ENCODE data around the gene DNAI1. TPM values are rescaled to one million over a fixed set of nuclear protein-coding genes. Genes with fewer than 3 reads are reported as not detected.

DNAI1 gene
- total and polyA plus RNA-seq, 12 donors = 0.09 to 0.28 (median 0.18) TPM; not detected in 9

DNA sequence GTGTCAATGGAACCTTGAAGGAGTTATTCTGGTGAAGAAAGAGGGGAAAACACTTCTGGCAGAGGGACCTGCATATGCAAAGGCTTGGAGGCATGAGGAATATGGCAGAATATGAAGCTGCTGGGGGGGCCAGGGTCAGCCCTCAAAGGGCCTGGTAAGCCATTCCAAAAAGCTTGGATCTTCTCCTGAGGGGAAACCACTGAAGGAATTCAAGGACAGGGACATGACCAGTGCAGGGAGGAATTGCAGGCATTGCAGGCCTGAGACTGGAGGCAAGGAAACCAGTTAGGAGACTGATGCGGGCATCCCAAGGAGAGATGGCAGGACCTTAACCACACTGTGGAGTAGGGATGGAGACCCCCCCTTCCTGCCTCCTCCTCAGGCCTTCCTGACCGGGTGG lies 42.8 kb downstream of the DNAI1 start:
- 48 to 62% methylated on average over 2 of the region's 2 CpGs for WGBS, 2 donors
- H3K36me3 ChIP-seq = no peaks in the 10 kb centered on the region
- no peak overlapping the region for H3K4me3 ChIP-seq
- intact Hi-C loops (cut with DNase I) = loop anchor here (1.0 to 10.0 kb wide), 12 partner anchors 46 to 167 kb away; no protein-coding TSS in a partner anchor
- no peak for TF ChIP-seq CTCF (IDR thresholded peaks at IDR 0.05)
- DNase-seq (no peak), ATAC-seq (no peak)
- H3K9me3 ChIP-seq = no peaks in the 10 kb centered on the region
- peaks cover 0 to 5% (median 0%) of the 10 kb centered on the region in 7 donors for H3K27me3 ChIP-seq
- H3K27ac ChIP-seq = peak overlapping the region in 1 of 10 donors; percentile 1
- H3K4me1 ChIP-seq = peaks cover 0 to 26% (median 14%) of the 10 kb centered on the region in 9 donors

DNA sequence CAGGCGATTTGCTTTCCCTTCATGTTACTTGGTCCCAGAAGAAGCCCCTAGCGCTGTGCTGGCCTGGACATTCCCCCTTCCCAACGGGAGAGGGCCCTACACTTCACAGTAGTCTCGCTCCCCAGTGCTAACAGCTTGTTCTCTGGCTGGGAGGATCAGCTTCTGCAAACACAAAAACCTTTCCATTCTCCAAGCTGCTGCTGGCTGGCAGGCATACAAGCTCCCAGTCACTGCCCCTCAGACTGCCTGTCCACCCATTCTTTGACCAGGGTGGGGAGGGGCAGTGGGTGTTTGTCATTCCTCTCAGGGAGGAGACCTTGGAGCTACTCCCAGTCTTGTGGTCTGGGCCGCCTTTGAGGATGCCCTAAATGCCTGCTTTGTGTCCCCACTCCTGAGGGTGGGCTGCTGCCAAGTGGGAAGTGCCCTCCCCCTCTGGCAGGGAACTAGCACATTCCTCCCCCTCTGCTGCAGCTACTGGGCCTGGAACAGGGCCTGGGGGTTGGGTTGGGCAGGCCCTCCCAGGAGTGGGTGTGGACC lies 43.4 kb downstream of the DNAI1 start:
- H3K27ac ChIP-seq = peak overlapping the region in 2 of 10 donors; percentile 1 to 28
- H3K4me1 ChIP-seq = peaks cover 0 to 26% (median 14%) of the 10 kb centered on the region in 9 donors
- H3K4me3 ChIP-seq = no peak overlapping the region
- TF ChIP-seq CTCF (IDR thresholded peaks at IDR 0.05) = peak in 6 of 9 donors; percentile 25 to 55 (median 43)
- intact Hi-C loops (cut with DNase I) = loop anchor here (1.0 to 10.0 kb wide), 12 partner anchors 45 to 167 kb away; no protein-coding TSS in a partner anchor
- peak; percentile 49 to 93 (median 84) for ATAC-seq
- H3K9me3 ChIP-seq = no peaks in the 10 kb centered on the region
- 11 to 22% methylated on average over 5 of the region's 5 CpGs for WGBS, 2 donors
- DNase-seq = peak; percentile 38 to 64
- no peaks in the 10 kb centered on the region for H3K36me3 ChIP-seq
- H3K27me3 ChIP-seq = peaks cover 0 to 5% (median 0%) of the 10 kb centered on the region in 7 donors

- TF ChIP-seq CTCF (IDR thresholded peaks at IDR 0.05) = no peak
Measured at GRCh38 chr9:34502471-34502870, 43.9 kb downstream of the DNAI1 start.

GRCh38 chr9:34502891-34503290 lies 44.3 kb downstream of the DNAI1 start:
- ATAC-seq (no peak), DNase-seq (no peak)
- no peak overlapping the region for H3K4me3 ChIP-seq
- peaks cover 0 to 26% (median 14%) of the 10 kb centered on the region in 9 donors for H3K4me1 ChIP-seq
- peaks cover 0 to 5% (median 0%) of the 10 kb centered on the region in 7 donors for H3K27me3 ChIP-seq
- no peaks in the 10 kb centered on the region for H3K36me3 ChIP-seq
- intact Hi-C loops (cut with DNase I) = loop anchor here in 7 of 10 donors (5.0 to 10.0 kb wide), 7 partner anchors 44 to 168 kb away; no protein-coding TSS in a partner anchor
- H3K9me3 ChIP-seq = no peaks in the 10 kb centered on the region
- WGBS, 2 donors = 64 to 67% methylated on average over 6 of the region's 6 CpGs
- no peak for TF ChIP-seq CTCF (IDR thresholded peaks at IDR 0.05)
- peak overlapping the region in 2 of 10 donors; percentile 10 to 28 for H3K27ac ChIP-seq

More at GRCh38 chr9:34502471-34502870, 43.9 kb downstream of the DNAI1 start:
- Histone ChIP-seq H3K36me3 (no peaks in the 10 kb centered on the region), H3K27me3 (peaks cover 0 to 5% (median 0%) of the 10 kb centered on the region in 7 donors), H3K4me3 (no peak overlapping the region), H3K9me3 (no peaks in the 10 kb centered on the region), H3K27ac (peak overlapping the region in 2 of 10 donors; percentile 10 to 28), H3K4me1 (peaks cover 0 to 26% (median 14%) of the 10 kb centered on the region in 9 donors)
- ATAC-seq (peak in 3 of 8 donors; percentile 3 to 10 (median 10)), DNase-seq (no peak)
- intact Hi-C loops (cut with DNase I) = loop anchor here in 7 of 10 donors (5.0 to 10.0 kb wide), 7 partner anchors 45 to 168 kb away; no protein-coding TSS in a partner anchor
- WGBS, 2 donors = 43 to 49% methylated on average over 10 of the region's 10 CpGs

All from heart right ventricle (tissue), 16 donors.